GM12864 (cell line): ENCODE measurements around the gene ERVFRD-1.

Experiments
- DNase-seq: peaks from one replicate; pipeline ENCODE4 v3.0.0-alpha.2; 2011; ENCODE audit warnings: low read depth
- H3K4me3 ChIP-seq: 2 replicates; pipeline ENCODE4 v1.5.1; 2011; ENCODE audit warnings: mild to moderate bottlenecking, low read depth, low read length, control low read depth
- CTCF ChIP-seq: IDR thresholded peaks from 2 replicates; pipeline ENCODE4 v1.5.1; 2011; ENCODE audit warnings: low read depth, mild to moderate bottlenecking, moderate library complexity, low read length, control low read depth, inconsistent platforms; ENCODE audit errors: missing control alignments

The ERVFRD-1 gene

GRCh38 chr6:11140056-11140455 lies 28.5 kb upstream of the ERVFRD-1 start:
- H3K4me3 ChIP-seq = no peak overlapping the region
- no peak for DNase-seq
- no peak for TF ChIP-seq CTCF

GRCh38 chr6:11139051-11139960 lies 27.8 kb upstream of the ERVFRD-1 start:
- no peak overlapping the region for H3K4me3 ChIP-seq
- no peak for DNase-seq
- TF ChIP-seq CTCF = no peak

GRCh38 chr6:11136809-11137208 lies 25.3 kb upstream of the ERVFRD-1 start:
- no peak for TF ChIP-seq CTCF
- no peak overlapping the region for H3K4me3 ChIP-seq
- DNase-seq = no peak

- DNase-seq = no peak
- no peak overlapping the region for H3K4me3 ChIP-seq
- no peak for TF ChIP-seq CTCF
Measured at GRCh38 chr6:11133281-11133680, 21.8 kb upstream of the ERVFRD-1 start.

- no peak overlapping the region for H3K4me3 ChIP-seq
- TF ChIP-seq CTCF = no peak
- DNase-seq = no peak
Measured at GRCh38 chr6:11132194-11132888, 20.8 kb upstream of the ERVFRD-1 start.

GRCh38 chr6:11130605-11131004 lies 19.1 kb upstream of the ERVFRD-1 start:
- H3K4me3 ChIP-seq = no peak overlapping the region
- no peak for DNase-seq
- TF ChIP-seq CTCF = no peak
